Measurements from ENCODE around the gene RPAP3. TPM values are rescaled to one million over a fixed set of nuclear protein-coding genes. Genes with fewer than 3 reads are reported as not detected.

The RPAP3 gene
- total RNA-seq, 1 experiment from 2014 or later, result 44.3 TPM

GRCh38 chr12:47615711-47616110 lies 90.1 kb downstream of the RPAP3 start (continued):
- TF ChIP-seq, protein P1, sequence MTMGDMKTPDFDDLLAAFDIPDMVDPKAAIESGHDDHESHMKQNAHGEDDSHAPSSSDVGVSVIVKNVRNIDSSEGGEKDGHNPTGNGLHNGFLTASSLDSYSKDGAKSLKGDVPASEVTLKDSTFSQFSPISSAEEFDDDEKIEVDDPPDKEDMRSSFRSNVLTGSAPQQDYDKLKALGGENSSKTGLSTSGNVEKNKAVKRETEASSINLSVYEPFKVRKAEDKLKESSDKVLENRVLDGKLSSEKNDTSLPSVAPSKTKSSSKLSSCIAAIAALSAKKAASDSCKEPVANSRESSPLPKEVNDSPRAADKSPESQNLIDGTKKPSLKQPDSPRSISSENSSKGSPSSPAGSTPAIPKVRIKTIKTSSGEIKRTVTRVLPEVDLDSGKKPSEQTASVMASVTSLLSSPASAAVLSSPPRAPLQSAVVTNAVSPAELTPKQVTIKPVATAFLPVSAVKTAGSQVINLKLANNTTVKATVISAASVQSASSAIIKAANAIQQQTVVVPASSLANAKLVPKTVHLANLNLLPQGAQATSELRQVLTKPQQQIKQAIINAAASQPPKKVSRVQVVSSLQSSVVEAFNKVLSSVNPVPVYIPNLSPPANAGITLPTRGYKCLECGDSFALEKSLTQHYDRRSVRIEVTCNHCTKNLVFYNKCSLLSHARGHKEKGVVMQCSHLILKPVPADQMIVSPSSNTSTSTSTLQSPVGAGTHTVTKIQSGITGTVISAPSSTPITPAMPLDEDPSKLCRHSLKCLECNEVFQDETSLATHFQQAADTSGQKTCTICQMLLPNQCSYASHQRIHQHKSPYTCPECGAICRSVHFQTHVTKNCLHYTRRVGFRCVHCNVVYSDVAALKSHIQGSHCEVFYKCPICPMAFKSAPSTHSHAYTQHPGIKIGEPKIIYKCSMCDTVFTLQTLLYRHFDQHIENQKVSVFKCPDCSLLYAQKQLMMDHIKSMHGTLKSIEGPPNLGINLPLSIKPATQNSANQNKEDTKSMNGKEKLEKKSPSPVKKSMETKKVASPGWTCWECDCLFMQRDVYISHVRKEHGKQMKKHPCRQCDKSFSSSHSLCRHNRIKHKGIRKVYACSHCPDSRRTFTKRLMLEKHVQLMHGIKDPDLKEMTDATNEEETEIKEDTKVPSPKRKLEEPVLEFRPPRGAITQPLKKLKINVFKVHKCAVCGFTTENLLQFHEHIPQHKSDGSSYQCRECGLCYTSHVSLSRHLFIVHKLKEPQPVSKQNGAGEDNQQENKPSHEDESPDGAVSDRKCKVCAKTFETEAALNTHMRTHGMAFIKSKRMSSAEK (CRISPR knock-in tag; IDR thresholded peaks at IDR 0.05; ENCODE audit: borderline replicate concordance), result no peak
- no peak for TF ChIP-seq ZMAT4 (CRISPR knock-in tag; IDR thresholded peaks at IDR 0.05)

DNA sequence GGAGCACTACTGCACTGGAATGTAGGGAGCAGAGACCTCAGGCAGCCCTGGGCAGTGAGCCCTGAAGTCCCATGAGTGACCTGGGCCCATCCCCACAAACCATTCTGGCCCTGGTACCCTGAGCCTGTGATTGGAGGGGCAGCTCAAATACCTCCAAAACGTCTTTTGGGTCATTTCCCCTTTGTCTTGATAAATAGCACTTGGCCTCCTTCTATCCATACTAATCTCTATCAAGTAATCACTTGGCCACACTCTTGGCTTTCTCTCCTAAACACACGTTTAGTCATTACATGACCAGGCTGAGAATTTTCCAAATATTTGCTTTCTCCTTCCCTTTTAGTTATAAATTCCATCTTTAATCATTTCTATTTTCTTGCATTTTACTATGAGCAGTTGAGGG lies 91.3 kb downstream of the RPAP3 start:
- H3K27me3 Mint-ChIP-seq (ENCODE audit: low read depth), result peaks cover 9% of the 10 kb centered on the region
- peaks cover 62% of the 10 kb centered on the region for H3K9me3 Mint-ChIP-seq
- ChIA-PET CTCF (no interaction called here), POLR2A (no interaction called here)
- no peak for DNase-seq (ENCODE audit: low spot score)
- no peak overlapping the region for H3K4me3 Mint-ChIP-seq
- no peak overlapping the region for H3K27ac Mint-ChIP-seq
- peaks cover 5% of the 10 kb centered on the region for H3K4me1 Mint-ChIP-seq
- no peak for ATAC-seq
- TF ChIP-seq CREM (CRISPR knock-in tag; IDR thresholded peaks at IDR 0.05) (no peak), PREB (CRISPR knock-in tag; IDR thresholded peaks at IDR 0.05; ENCODE audit: borderline replicate concordance) (no peak), NFYB (CRISPR knock-in tag; conservative IDR thresholded peaks at IDR 0.05; ENCODE audit: low read depth) (no peak), PRRX2 (CRISPR knock-in tag; IDR thresholded peaks at IDR 0.05) (no peak), ZNF396 (CRISPR knock-in tag; IDR thresholded peaks at IDR 0.05; ENCODE audit: borderline replicate concordance) (no peak), AR (CRISPR knock-in tag; IDR thresholded peaks at IDR 0.05) (no peak), FOXJ3 (CRISPR knock-in tag; IDR thresholded peaks at IDR 0.05; ENCODE audit: borderline replicate concordance) (no peak), NR1H2 (CRISPR knock-in tag; IDR thresholded peaks at IDR 0.05) (no peak), SMAD4 (CRISPR knock-in tag; IDR thresholded peaks at IDR 0.05) (no peak), ZNF232 (CRISPR knock-in tag; IDR thresholded peaks at IDR 0.05) (no peak), TEAD1 (CRISPR knock-in tag; IDR thresholded peaks at IDR 0.05) (no peak)
- TF ChIP-seq, protein P2, sequence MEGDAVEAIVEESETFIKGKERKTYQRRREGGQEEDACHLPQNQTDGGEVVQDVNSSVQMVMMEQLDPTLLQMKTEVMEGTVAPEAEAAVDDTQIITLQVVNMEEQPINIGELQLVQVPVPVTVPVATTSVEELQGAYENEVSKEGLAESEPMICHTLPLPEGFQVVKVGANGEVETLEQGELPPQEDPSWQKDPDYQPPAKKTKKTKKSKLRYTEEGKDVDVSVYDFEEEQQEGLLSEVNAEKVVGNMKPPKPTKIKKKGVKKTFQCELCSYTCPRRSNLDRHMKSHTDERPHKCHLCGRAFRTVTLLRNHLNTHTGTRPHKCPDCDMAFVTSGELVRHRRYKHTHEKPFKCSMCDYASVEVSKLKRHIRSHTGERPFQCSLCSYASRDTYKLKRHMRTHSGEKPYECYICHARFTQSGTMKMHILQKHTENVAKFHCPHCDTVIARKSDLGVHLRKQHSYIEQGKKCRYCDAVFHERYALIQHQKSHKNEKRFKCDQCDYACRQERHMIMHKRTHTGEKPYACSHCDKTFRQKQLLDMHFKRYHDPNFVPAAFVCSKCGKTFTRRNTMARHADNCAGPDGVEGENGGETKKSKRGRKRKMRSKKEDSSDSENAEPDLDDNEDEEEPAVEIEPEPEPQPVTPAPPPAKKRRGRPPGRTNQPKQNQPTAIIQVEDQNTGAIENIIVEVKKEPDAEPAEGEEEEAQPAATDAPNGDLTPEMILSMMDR (IDR thresholded peaks at IDR 0.05), result no peak
- TF ChIP-seq, protein P3, sequence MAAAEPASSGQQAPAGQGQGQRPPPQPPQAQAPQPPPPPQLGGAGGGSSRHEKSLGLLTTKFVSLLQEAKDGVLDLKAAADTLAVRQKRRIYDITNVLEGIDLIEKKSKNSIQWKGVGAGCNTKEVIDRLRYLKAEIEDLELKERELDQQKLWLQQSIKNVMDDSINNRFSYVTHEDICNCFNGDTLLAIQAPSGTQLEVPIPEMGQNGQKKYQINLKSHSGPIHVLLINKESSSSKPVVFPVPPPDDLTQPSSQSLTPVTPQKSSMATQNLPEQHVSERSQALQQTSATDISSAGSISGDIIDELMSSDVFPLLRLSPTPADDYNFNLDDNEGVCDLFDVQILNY (CRISPR knock-in tag; IDR thresholded peaks at IDR 0.05), result no peak
- TF ChIP-seq, protein P4, sequence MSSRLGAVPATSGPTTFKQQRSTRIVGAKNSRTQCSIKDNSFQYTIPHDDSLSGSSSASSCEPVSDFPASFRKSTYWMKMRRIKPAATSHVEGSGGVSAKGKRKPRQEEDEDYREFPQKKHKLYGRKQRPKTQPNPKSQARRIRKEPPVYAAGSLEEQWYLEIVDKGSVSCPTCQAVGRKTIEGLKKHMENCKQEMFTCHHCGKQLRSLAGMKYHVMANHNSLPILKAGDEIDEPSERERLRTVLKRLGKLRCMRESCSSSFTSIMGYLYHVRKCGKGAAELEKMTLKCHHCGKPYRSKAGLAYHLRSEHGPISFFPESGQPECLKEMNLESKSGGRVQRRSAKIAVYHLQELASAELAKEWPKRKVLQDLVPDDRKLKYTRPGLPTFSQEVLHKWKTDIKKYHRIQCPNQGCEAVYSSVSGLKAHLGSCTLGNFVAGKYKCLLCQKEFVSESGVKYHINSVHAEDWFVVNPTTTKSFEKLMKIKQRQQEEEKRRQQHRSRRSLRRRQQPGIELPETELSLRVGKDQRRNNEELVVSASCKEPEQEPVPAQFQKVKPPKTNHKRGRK (CRISPR knock-in tag; IDR thresholded peaks at IDR 0.05; ENCODE audit: borderline replicate concordance), result no peak
- peaks cover 47% of the 10 kb centered on the region for H3K36me3 Mint-ChIP-seq
